GM23338 (cell line): ENCODE data around the gene OR2L13.

Experiments used
- CTCF ChIP-seq, 2 experiments: fragments of 200-600 bp in 1 of 2; sonication (generic) in 1 of 2; conservative IDR thresholded peaks; 2 replicates each; pipeline versions ENCODE4 v1.5.1 to v1.6.1; 2016 to 2017; ENCODE audit warnings: antibody characterized with exemption in 2 of 2, low read depth in 2 of 2, mild to moderate bottlenecking in 2 of 2, moderate library complexity in 1 of 2
- TF ChIP-seq, protein P1 (sequence below): IDR thresholded peaks from one replicate; pipeline ENCODE4 v1.6.1; 2018; ENCODE audit warnings: antibody characterized with exemption; ENCODE audit not compliant: unreplicated experiment

DNA sequence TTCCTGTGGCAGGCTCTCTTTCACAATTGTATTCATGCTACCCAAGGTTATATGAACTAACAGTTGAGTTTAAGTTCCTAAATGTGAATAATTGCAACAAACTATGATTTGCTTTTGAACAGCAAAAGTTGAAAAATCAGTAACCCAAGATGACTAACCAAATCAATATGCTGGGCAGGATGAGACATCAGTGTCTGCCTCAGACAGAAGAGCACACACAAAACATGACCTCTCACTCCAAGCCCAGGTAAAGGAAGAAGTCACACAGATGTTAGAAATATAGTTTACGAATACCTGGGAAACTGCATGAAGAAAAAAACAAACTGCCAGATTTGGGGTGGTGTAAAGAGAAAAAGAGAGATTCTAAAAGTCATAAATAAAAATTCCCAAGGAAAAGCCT, 3.5 kb downstream of the OR2L13 start:
- TF ChIP-seq, protein P1, sequence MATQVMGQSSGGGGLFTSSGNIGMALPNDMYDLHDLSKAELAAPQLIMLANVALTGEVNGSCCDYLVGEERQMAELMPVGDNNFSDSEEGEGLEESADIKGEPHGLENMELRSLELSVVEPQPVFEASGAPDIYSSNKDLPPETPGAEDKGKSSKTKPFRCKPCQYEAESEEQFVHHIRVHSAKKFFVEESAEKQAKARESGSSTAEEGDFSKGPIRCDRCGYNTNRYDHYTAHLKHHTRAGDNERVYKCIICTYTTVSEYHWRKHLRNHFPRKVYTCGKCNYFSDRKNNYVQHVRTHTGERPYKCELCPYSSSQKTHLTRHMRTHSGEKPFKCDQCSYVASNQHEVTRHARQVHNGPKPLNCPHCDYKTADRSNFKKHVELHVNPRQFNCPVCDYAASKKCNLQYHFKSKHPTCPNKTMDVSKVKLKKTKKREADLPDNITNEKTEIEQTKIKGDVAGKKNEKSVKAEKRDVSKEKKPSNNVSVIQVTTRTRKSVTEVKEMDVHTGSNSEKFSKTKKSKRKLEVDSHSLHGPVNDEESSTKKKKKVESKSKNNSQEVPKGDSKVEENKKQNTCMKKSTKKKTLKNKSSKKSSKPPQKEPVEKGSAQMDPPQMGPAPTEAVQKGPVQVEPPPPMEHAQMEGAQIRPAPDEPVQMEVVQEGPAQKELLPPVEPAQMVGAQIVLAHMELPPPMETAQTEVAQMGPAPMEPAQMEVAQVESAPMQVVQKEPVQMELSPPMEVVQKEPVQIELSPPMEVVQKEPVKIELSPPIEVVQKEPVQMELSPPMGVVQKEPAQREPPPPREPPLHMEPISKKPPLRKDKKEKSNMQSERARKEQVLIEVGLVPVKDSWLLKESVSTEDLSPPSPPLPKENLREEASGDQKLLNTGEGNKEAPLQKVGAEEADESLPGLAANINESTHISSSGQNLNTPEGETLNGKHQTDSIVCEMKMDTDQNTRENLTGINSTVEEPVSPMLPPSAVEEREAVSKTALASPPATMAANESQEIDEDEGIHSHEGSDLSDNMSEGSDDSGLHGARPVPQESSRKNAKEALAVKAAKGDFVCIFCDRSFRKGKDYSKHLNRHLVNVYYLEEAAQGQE = no peak
- no peak for TF ChIP-seq CTCF (conservative IDR thresholded peaks at IDR 0.05; ENCODE audit: low read depth in 2 of 2)
